ENCODE results near the gene FKRP.
"Not testable (repeated sequence)": the region's sequence is repeated elsewhere in the genome, so short reads cannot be mapped to it uniquely, and the experiment has no call there.

The FKRP gene

GRCh38 chr19:46704379-46705076 lies 41.3 kb upstream of the FKRP start:
- peak; percentile 93 for DNase-seq (ENCODE audit: low spot score)
- in situ Hi-C loops (cut with MboI; ENCODE audit: low sequenced_read_pairs, unreplicated experiment): no loop called here
- TF ChIP-seq, protein P1, sequence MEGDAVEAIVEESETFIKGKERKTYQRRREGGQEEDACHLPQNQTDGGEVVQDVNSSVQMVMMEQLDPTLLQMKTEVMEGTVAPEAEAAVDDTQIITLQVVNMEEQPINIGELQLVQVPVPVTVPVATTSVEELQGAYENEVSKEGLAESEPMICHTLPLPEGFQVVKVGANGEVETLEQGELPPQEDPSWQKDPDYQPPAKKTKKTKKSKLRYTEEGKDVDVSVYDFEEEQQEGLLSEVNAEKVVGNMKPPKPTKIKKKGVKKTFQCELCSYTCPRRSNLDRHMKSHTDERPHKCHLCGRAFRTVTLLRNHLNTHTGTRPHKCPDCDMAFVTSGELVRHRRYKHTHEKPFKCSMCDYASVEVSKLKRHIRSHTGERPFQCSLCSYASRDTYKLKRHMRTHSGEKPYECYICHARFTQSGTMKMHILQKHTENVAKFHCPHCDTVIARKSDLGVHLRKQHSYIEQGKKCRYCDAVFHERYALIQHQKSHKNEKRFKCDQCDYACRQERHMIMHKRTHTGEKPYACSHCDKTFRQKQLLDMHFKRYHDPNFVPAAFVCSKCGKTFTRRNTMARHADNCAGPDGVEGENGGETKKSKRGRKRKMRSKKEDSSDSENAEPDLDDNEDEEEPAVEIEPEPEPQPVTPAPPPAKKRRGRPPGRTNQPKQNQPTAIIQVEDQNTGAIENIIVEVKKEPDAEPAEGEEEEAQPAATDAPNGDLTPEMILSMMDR (IDR thresholded peaks at IDR 0.05; ENCODE audit: borderline replicate concordance, control extremely low read depth, extremely low read depth, insufficient read depth, missing control alignments): peak; percentile 93

DNA sequence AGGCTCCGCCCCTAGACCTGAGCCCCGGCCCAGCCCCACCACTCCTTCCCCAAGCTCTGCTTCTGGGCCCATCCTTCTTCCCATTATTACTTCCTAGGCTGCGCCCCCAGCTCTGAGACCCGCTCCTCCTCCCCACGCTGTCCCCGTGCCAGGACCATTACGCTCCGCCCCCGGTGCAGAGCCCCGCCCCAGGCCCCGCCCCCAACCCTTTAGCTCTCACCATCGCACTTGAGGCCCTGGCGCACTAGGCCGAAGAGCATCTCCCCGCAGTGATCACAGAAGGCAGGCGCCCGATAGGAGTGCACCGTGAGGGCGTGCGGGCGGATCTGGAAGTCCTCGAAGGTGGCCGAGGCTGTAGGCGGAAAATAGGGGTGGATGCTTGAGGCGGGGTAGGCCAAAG lies 35.2 kb upstream of the FKRP start:
- TF ChIP-seq, protein P1 (IDR thresholded peaks at IDR 0.05; ENCODE audit: borderline replicate concordance, control extremely low read depth, extremely low read depth, insufficient read depth, missing control alignments): no peak
- in situ Hi-C loops (cut with MboI; ENCODE audit: low sequenced_read_pairs, unreplicated experiment): no loop called here
- DNase-seq (ENCODE audit: low spot score): no peak

DNA sequence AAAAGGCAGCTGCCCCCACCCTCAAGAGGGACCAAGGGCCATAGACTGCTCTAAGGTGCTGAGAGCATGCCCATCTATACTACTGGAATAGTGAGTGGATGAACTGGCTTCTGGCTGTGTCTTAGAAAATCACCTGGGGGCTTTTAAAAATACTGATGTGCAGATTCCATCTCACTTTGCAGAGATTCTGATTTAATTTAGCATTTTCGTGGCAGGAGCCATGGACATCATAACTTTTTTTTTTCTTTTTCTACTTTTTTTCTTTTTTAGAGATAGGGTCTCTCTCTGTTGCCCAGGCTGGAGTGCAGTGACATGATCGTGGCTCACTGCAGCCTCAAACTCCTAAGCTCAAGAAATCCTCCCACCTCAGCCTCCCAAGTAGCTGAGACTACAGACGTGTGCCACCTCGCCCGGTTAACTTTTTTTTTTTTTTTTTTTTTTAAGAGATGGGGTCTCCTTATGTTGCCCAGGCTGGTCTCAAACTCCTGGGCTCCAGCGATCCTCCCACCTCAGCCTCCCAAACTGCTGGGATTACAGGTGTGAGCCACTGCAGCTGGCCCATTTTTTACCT lies 33.0 kb upstream of the FKRP start:
- DNase-seq (ENCODE audit: low spot score); in situ Hi-C loops (cut with MboI; ENCODE audit: low sequenced_read_pairs, unreplicated experiment): not testable (repeated sequence)

DNA sequence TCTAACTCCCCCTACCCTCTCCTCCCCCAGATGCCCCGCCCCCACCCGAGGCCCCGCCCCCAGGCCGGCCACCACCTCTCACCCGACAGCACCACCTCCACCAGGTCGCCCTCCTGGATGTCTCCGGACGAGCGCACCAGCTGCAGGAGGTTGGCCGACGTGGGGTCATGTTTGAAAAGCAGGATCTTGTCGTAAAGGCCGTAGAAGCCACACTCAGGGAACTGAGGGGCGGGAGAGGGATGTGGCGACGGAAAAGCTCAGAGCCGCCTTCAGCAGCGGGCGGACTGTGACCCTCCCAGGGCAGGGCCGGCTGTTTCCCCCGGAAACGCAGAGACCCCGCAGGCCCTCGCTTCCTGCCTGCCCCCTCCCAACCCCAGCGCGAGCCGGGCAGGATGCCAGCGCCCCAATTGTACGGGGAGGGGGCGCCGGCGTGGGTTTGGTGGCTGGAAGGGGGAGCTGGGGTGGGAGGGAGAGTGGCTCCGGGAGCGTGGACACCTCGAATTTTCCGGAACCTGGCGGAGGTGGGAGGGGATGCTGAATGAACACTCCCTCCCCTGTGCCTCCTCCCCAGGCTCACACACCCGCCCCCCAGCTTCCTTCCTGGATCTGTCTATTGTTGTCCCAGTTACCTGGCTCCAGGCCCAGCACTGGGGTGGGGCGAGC lies 31.9 kb upstream of the FKRP start:
- peak; percentile 85 for DNase-seq (ENCODE audit: low spot score)
- in situ Hi-C loops (cut with MboI; ENCODE audit: low sequenced_read_pairs, unreplicated experiment): no loop called here
- TF ChIP-seq, protein P1 (IDR thresholded peaks at IDR 0.05; ENCODE audit: borderline replicate concordance, control extremely low read depth, extremely low read depth, insufficient read depth, missing control alignments): no peak

- TF ChIP-seq, protein P1 (IDR thresholded peaks at IDR 0.05; ENCODE audit: borderline replicate concordance, control extremely low read depth, extremely low read depth, insufficient read depth, missing control alignments): no peak
- in situ Hi-C loops (cut with MboI; ENCODE audit: low sequenced_read_pairs, unreplicated experiment): no loop called here
- DNase-seq (ENCODE audit: low spot score): peak; percentile 83
Measured at GRCh38 chr19:46714444-46715106, 31.3 kb upstream of the FKRP start.

DNA sequence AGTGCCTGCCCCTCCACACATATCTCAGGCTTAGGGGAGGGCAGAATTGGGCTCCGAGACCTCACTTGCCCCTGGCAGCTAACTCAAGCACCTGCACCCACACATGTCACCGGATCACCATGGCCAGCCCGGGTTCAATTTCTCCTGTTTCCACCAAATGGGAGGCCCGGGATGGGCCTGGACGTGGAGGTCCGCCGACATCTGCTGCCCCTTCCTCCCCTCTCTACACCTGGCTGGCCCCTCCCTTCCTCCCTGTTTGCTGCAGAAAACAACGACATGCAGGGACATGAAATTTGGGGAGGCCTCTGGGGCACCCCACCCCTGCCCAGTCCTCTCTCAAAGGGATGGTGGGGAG lies 30.3 kb upstream of the FKRP start:
- TF ChIP-seq, protein P1 (IDR thresholded peaks at IDR 0.05; ENCODE audit: borderline replicate concordance, control extremely low read depth, extremely low read depth, insufficient read depth, missing control alignments): no peak
- in situ Hi-C loops (cut with MboI; ENCODE audit: low sequenced_read_pairs, unreplicated experiment): no loop called here
- DNase-seq (ENCODE audit: low spot score): no peak

Measured in GM13976 (cell line).